IPS-18c (cell line): ENCODE data around the gene CXorf65.

ENCODE experiments used
- H3K4me3 ChIP-seq: 2 replicates; pipeline ENCODE4 v1.7.0; 2013; ENCODE audit warnings: low read depth, mild to moderate bottlenecking, low read length, moderate library complexity; ENCODE audit not compliant: insufficient read depth
- H3K9me3 ChIP-seq: one replicate; pipeline ENCODE4 v1.6.1; 2013; ENCODE audit warnings: mild to moderate bottlenecking, low read length, moderate library complexity; ENCODE audit not compliant: control insufficient read depth, insufficient read depth

CXorf65 gene

DNA sequence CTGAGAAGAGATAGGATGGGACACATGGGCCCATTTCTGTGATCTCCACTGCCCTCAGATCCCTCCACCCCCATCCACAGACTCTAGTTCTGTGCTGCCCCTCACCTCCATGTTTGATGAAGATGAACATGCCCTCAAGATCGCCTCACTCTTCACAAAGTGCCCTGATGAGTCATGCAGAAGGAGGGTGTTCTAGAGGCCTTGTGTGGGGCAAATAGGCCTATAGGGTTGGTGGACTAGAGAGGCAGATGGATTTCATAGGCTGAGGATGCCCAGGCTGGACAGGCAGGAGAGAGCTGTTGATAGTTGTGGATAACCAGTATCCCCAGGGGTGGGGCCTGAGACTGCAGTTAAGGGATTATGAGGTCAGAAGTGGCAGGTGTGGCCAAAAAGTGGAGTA, at the start of gene CXorf65:
TSS of gene CXorf65 (minus strand) at position 314 of the 400 bp plus-strand sequence. CDS start at position 130, 184 bp downstream.
- Histone ChIP-seq H3K4me3 (no peak within 1 kb of the TSS; the same call in 1 of the 2 replicates), H3K9me3 (peaks cover 5% of the 10 kb centered on the region)

DNA sequence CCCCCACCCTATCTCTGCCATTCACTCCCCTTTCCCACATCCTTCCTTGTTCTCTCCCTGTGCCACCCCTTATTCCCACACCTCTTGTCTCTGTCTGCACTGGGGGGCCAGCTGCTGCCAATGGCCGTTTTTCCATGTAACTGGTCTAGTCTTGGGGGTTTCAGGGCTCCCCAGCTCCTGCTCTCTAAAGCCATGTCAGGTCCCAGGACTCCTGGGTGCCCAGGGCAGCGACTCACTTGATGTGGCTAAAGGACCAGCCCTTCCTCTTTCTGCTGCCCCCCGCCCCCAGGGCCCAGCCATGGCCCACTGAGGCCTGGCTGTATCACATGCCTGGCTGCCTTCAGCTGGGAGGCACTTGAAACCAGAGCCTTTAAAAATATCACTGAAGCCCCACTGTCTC, 48.1 kb upstream of the CXorf65 start:
- peaks cover 10% of the 10 kb centered on the region for H3K9me3 ChIP-seq
- H3K4me3 ChIP-seq = no peak overlapping the region

DNA sequence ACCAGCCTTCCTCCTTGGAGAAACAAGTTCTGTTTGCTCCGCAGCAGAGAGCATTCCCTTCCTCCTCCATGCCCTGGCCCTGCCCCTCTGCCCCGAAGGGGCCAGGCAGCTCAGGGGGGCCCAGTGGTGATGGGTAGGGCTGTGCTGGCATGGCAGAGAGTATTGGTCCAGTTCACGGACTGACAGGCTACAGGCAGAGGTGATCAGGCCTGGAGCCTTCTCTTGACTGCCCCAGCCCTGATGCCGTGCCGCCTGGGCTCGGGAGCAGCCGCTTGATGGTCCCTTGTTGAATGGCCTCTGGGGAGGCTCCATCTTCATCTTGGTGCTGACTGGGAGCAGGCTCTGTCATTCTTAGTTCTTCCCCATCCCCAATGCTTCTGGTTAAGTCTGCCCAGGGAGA, 47.7 kb upstream of the CXorf65 start:
- H3K9me3 ChIP-seq = peaks cover 10% of the 10 kb centered on the region
- H3K4me3 ChIP-seq = no peak overlapping the region

DNA sequence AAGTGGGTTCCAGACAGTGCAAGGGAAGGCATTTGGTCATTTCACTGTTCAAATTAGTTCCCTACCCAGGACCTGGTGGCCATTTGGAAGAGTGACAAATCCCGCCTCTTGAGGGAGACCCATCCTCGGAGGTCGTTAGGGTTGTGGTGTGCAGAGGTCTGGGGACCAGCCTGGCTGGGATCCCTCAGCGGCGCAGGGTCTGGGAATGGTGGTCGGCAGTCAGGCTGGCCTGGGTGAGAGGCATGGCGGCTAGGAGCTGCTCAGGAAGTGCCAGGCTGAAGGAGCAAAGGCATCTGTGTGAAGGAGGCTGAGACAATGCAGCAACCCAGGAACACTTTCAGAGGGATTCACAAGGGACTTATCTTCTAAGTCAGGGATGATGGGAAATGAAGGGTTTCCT, 44.8 kb upstream of the CXorf65 start:
- H3K4me3 ChIP-seq = no peak overlapping the region
- peaks cover 13% of the 10 kb centered on the region for H3K9me3 ChIP-seq

DNA sequence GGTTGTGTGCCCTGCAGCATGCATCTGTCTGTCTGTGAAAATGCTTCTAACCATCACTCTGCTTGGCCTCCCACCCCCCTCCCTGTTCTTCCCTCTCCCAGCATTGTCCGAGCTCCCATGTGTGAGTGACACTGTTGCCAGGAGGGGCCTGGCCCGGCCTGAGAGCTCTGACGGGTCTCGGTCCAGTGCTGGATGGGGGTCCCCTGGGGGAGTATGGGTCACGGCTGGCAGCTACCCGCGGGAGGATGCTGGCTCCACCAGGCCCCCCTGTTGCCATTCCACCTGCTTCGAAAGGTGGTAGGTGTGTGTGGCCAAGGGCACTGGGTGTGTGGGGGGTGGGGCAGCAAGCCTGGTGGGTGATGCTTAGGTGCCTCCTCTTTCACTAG, 41.7 kb upstream of the CXorf65 start:
- Histone ChIP-seq H3K9me3 (peaks cover 10% of the 10 kb centered on the region), H3K4me3 (no peak overlapping the region)

DNA sequence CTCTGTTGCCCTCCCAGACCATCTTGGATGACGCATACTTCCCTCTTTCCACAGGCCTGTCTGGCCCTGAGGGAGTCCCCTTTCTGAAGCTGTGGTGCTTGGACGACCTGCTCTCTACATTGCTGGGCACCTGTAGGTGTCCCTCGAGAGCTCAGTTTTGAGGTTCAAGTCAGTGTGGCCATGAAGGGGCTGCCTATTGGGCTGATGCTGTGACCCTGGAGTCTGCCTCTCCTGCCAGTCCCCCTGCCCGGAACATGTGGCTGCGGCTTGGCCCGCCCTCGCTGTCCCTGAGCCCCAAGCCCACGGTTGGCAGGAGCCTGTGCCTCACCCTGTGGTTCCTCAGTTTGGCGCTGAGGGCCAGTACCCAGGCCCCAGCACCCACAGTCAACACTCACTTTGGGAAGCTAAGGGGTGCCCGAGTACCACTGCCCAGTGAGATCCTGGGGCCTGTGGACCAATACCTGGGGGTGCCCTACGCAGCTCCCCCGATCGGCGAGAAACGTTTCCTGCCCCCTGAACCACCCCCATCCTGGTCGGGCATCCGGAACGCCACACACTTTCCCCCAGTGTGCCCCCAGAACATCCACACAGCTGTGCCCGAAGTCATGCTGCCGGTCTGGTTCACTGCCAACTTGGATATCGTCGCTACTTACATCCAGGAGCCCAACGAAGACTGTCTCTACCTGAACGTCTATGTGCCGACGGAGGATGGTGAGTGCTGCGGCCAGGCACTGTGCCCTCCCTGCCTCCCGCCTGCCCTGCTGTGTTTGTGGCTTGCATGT, 41.1 kb upstream of the CXorf65 start:
- peaks cover 10% of the 10 kb centered on the region for H3K9me3 ChIP-seq
- no peak overlapping the region for H3K4me3 ChIP-seq

DNA sequence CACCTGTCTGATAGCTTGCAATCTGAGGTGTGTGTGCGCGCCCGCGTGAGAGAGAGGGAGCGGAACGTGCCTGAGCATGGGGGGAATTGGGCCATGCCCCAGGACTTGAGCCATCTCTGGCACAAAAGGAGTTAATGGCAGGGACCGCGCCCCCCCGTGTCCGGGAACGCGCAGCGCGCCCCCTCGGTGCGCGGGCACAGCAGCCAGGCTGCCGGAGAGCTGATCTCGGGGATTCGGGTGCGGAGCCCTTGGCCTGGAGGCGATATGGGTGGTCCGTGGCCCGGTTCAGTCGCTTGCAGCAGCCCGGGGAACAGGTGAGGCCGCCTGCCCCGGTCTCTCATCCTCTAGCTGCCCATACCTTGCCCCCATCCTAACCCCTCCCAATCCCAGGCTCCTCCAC, 38.1 kb upstream of the CXorf65 start, which contains the start of gene NLGN3:
TSS of gene NLGN3 (plus strand) at position 191 of the 400 bp plus-strand sequence. CDS start 2,909 bp downstream, outside the sequence.
- Histone ChIP-seq H3K4me3 (peak within 1 kb of the TSS; percentile 61), H3K9me3 (peaks cover 4% of the 10 kb centered on the region)

DNA sequence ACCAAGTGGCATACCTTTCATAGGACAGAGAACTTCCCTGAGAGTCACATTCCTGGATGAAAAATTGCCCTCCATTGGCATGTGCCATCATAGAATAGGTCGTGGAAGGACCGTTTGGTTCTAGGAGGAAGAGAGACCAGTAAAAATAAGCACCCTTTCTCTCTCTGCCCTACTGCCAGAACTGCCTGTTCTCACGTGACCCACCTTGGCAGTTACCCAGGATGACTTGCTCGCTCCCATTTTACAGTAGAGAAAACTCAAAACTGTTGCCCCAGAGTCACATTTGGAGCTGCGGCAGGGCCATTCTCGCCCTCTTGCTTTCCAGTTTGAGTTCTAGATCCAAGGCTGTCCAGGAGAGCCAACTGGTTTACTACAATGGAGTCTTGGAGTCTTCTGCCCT, 37.0 kb upstream of the CXorf65 start:
- Histone ChIP-seq H3K9me3 (no peaks in the 10 kb centered on the region), H3K4me3 (no peak overlapping the region; the same call in 1 of the 2 replicates)

DNA sequence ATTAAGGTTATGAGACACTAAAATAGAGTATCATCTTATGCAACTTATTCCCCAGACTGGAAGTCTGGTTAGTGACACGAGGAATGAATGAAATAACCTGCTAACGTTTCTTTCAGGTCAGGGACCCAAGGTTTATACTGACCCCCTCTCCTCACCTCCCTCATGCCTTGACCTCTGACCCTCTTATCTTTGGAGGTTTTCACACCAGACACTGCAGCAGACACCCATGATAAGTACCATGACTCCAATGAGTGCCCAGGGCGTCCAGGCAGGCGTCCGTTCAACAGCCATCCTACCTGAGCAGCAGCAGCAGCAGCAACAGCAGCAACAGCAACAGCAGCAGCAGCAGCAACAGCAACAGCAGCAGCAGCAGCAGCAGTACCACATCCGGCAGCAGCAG, 33.9 kb upstream of the CXorf65 start:
- H3K4me3 ChIP-seq = no peak overlapping the region
- no peaks in the 10 kb centered on the region for H3K9me3 ChIP-seq

DNA sequence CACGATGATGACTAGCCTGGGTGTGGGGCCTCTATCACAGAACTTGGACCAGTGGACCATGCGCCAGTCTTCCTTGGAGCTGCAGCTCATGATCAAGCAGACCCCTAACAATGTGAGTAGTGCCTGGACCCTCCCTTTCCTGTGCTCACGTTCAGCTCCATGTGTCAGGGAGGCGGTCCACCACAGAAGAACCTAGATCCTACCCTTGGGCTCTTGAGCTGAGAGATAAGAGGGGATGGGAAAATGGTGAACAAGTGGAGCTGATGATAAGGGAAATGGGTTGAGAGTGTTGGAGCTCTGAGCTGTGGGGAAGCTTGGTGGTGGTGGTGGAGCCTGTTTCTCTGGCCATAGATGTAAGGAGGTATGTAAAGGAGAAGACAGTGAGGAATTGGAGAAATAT, 25.0 kb upstream of the CXorf65 start:
- Histone ChIP-seq H3K4me3 (no peak overlapping the region), H3K9me3 (peaks cover 3% of the 10 kb centered on the region)

DNA sequence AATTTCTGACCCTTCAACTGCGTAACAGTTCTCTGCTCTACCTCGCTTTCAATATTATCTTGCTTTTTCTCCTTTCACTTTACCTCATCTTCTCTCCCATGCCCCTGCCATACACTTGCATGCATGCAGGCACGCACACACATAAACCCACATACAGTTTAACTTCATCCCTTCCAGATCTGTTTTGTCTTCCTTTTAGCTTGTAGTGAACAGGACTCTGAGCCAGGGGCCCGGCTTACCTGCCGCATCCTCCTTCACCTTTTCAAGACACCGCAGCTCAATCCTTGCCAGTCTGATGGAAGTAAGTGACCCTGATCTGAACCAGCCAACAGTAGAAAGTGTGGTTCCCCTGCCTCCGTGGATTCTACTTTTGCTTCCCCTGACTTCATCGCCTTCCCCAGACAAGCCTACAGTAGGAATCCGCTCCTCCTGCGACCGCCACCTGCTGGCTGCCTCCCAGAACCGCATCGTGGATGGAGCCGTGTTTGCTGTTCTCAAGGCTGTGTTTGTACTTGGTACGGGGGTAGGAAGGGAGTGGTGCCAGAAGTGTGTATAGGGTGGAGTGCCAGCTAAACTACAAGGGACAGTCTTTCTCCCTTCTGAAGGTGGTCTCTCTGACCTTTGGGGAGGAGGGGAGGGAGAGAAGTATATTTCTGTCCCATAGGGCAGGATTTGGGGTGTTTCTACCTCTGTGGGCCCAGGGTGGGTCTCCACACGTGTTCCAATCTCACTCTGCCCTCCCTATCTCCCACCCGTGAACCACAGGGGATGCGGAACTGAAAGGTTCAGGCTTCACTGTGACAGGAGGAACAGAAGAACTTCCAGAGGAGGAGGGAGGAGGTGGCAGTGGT, 22.6 kb upstream of the CXorf65 start:
- Histone ChIP-seq H3K4me3 (no peak overlapping the region), H3K9me3 (peaks cover 2% of the 10 kb centered on the region)

DNA sequence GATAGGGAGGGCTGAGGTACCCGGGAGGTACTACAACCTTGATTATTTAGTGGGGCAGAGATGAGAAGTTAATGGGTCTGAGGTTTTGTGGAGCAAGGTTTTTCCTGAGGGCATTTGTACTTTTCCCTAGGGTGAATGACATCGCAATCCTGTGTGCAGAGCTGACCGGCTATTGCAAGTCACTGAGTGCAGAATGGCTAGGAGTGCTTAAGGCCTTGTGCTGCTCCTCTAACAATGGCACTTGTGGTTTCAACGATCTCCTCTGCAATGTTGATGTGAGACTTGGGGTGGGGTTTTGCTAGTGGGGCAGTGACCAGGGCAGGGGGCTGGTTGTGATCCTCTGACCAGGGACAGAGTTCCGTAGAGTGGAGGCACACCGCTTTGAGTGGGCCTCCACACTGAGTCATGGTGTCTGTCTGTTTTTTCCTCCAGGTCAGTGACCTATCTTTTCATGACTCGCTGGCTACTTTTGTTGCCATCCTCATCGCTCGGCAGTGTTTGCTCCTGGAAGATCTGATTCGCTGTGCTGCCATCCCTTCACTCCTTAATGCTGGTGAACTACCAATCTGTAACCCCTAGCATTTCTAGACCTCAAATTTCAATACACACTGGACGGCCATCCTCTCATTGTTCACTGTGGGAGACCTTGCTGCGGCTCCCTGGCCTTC, 21.8 kb upstream of the CXorf65 start:
- H3K4me3 ChIP-seq = no peak overlapping the region
- peaks cover 2% of the 10 kb centered on the region for H3K9me3 ChIP-seq

DNA sequence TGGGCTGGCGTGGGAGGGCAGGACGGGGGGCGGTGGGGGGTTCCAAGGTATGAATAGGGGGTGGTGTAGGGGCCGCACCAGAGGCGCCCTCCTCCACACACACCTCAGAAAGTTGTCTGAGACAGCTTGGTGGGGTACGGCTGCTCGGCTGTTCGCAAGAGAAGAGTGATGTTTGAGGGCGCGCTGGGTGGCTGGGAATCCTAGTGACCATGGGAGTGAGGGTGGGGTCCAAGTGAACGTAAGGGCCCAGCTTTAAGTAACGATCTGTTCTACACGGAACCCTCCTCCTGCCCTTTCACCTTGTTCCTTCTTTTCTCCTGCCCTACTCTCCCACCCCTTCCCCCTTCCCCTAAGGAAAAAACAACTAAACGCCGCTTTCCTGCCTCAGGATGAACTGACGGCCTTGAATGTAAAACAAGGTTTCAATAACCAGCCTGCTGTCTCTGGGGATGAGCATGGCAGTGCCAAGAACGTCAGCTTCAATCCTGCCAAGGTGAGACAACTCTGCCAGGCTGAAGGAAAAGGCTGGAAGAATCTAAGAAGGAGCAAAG, 12.5 kb upstream of the CXorf65 start:
- H3K9me3 ChIP-seq = peaks cover 6% of the 10 kb centered on the region
- H3K4me3 ChIP-seq = peak overlapping the region; percentile 39

DNA sequence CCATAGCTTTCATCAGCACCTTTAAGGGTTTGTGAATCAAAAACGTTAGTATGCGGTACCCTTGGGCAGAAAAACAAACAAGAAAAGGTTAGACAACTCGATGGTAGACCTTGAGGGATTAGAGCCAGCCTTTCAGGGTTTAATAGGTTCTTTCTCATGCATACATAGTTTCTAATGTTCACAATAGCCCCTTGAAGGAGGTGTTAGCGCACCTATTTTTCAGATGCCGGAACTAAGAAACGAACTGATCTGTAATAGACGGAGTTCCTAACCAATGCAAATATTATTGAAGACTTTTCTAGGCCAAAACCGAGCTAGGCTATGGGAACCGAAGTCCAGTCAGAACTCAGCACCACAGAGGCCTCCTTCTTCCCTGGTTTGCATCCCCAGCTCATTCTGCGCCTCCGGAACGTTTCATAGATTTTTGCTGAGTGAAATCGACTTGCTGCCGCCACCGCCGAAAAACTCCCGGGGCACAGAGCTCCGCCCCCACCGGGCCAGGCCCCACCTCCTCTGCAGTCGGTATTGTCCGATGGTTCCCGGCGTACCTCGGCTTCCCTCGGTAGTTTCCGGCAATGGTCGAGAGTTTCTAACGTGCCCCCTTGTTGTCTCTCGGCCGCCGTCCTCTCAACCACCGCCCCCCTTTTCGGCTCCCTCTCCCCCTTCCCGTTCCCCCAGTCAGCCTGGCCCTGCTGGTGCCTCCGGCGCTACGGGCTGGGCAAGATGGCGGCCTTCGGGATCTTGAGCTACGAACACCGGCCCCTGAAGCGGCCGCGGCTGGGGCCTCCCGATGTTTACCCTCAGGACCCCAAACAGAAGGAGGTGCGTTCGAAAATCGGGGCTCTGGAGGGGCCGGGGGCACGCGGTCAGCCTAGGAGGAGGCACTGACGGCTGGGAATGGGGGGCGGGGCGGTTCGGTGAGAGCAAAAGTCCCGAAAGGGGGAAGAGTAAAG, 11.8 kb upstream of the CXorf65 start, which contains the start of gene MED12:
TSS of gene MED12 (plus strand) at position 565 of the 953 bp plus-strand sequence. CDS start at position 724, 159 bp downstream.
- peak within 1 kb of the TSS; percentile 39 for H3K4me3 ChIP-seq
- peaks cover 9% of the 10 kb centered on the region for H3K9me3 ChIP-seq

DNA sequence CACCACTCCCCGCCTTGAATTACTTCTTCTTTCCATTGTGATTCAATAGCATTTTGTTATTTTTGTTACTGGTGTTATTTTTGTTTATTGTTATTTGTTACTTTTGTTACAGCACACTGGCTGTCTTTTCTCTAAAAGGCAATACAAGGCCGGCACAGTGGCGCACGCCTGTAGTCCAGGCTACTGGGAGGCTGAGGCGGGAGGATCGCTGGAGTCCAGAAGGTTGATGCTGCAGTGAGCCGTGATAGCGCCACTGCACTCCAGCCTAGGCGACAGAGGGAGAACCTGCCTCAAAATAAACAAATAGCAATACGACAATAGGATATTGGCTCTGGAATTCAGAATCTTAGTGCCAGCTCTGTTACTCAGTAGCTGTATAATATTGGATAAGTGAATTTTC, 10.8 kb upstream of the CXorf65 start:
- Histone ChIP-seq H3K9me3 (peaks cover 9% of the 10 kb centered on the region), H3K4me3 (no peak overlapping the region)

DNA sequence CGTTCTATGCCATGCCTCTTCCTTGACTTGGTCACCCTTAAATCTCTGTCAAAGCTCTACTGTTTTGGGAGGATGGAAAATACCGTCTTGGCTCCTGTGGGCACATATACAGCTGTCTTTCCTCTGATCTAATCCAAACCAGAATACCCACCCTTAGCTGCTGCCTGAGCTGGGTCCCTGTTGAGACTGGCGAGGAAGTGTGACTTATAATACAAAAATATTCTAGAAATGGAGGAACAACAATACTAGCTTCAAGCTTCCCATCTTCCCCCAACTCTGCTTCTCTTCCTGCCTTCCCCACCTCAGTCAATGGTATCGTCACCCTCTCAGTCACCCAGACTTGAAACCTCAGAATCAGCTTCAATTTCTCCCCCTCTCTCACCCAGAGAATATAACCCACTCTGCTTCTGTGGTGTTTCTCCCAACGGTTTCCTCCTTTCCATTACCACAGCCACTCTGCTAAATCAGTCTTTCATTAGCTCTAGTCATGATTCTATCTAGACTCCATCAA, 5.4 kb upstream of the CXorf65 start:
- Histone ChIP-seq H3K9me3 (peaks cover 2% of the 10 kb centered on the region), H3K4me3 (no peak overlapping the region)
